Panc1 (cell line): Measurements from ENCODE around the gene ZNF366. TPM values are rescaled to one million over a fixed set of nuclear protein-coding genes. Genes with fewer than 3 reads are reported as not detected.

Experiments
- ATAC-seq: fragments of 200-7000 bp; cut with Tn5 transposase; 2 replicates; pipeline ENCODE4 v1.9.1; 2020; ENCODE audit warnings: mild to moderate bottlenecking, moderate library complexity
- BruUV-seq: library from RNA; stranded (reverse); fragments of 400-500 nt; replicated peaks from 2 replicates; lab custom pipeline; 2021; lab: Mats Ljungman, UMichigan
- CTCF ChIA-PET: fragments of 300-600 bp; sonication (Branson Sonifier 250); formaldehyde crosslinking; loops from one replicate; lab custom pipeline; 2022; ENCODE audit warnings: antibody characterized with exemption; lab: Charles Lee
- POLR2A ChIA-PET: fragments of 300-600 bp; sonication (Branson Sonifier 250); formaldehyde crosslinking; loops from one replicate; lab custom pipeline; 2022; ENCODE audit warnings: antibody characterized with exemption; lab: Charles Lee
- DNase-seq: peaks from one replicate; pipeline ENCODE4 v3.0.0-alpha.2; 2010; ENCODE audit warnings: low read depth, low spot score
- H3K27ac ChIP-seq: 2 replicates; pipeline ENCODE4 v1.5.1; 2011; ENCODE audit warnings: mild to moderate bottlenecking, low read length, inconsistent platforms
- H3K27me3 ChIP-seq: fragments of 200-500 bp; sonication (Bioruptor generic); 2 replicates; pipeline ENCODE4 v1.6.0; 2014; ENCODE audit warnings: low read length, inconsistent platforms; ENCODE audit not compliant: control insufficient read depth, insufficient read depth
- H3K36me3 ChIP-seq: fragments of 200-500 bp; sonication (Bioruptor generic); 2 replicates; pipeline ENCODE4 v1.5.1; 2014; ENCODE audit warnings: inconsistent platforms, mild to moderate bottlenecking, low read length, moderate library complexity; ENCODE audit not compliant: control insufficient read depth, insufficient read depth
- H3K4me1 ChIP-seq: 2 replicates; pipeline ENCODE4 v1.5.1; 2011; ENCODE audit warnings: inconsistent platforms, mild to moderate bottlenecking, low read length, moderate library complexity; ENCODE audit not compliant: control insufficient read depth, insufficient read depth
- H3K4me3 ChIP-seq, 2 experiments: 2 replicates each; pipeline ENCODE4 v1.5.1; 2011 to 2012; ENCODE audit warnings: low read depth in 2 of 2, low read length in 2 of 2, mild to moderate bottlenecking in 2 of 2, inconsistent platforms in 1 of 2, moderate library complexity in 1 of 2
- H3K9me3 ChIP-seq: fragments of 200-500 bp; sonication (Bioruptor generic); 2 replicates; pipeline ENCODE4 v1.5.1; 2014; ENCODE audit warnings: low read depth, mild to moderate bottlenecking, inconsistent platforms, low read length, moderate library complexity; ENCODE audit not compliant: control insufficient read depth, insufficient read depth
- POLR2AphosphoS5 ChIP-seq: IDR thresholded peaks from 2 replicates; pipeline ENCODE4 v1.6.1; 2012; ENCODE audit warnings: mild to moderate bottlenecking, low read depth, low read length, moderate library complexity
- SIN3A ChIP-seq: IDR thresholded peaks from 2 replicates; pipeline ENCODE4 v1.6.1; 2012; ENCODE audit warnings: low read depth, mild to moderate bottlenecking, low read length, moderate library complexity, borderline replicate concordance; ENCODE audit not compliant: insufficient read depth
- TCF7L2 ChIP-seq: IDR thresholded peaks from 2 replicates; pipeline ENCODE4 v1.6.1; 2011; ENCODE audit warnings: mild to moderate bottlenecking, low read depth, low read length, inconsistent platforms
- in situ Hi-C: cut with HindIII; loops from 2 replicates; pipeline ENCODE4 v1.10.0; 2016; ENCODE audit warnings: low sequenced_read_pairs, low pct_unique_long_range_greater_than_20kb
- intact Hi-C: fragments of 100-400 bp; cut with micrococcal nuclease; formaldehyde crosslinking; loops from one replicate; pipeline ENCODE4 v1.10.0; 2022; ENCODE audit not compliant: unreplicated experiment
- total RNA-seq: library from RNA; stranded (reverse); gene quantifications from one replicate; pipeline ENCODE4 v1.2.1, GENCODE V29; 2021; ENCODE audit not compliant: unreplicated experiment
- TF ChIP-seq, protein P1 (sequence below): fragments of 450-650 bp; IDR thresholded peaks from 2 replicates; pipeline ENCODE4 v1.5.1; 2017; ENCODE audit warnings: mild to moderate bottlenecking
- TF ChIP-seq, protein P2 (sequence below), 2 experiments: IDR thresholded peaks; 2 replicates each; pipeline ENCODE4 v1.6.1; 2011 to 2012; ENCODE audit warnings: low read depth in 2 of 2, control low read depth in 1 of 2, low read length in 1 of 2, mild to moderate bottlenecking in 1 of 2, moderate library complexity in 1 of 2; ENCODE audit not compliant: insufficient read depth in 1 of 2

The ZNF366 gene
- total RNA-seq, 1 experiment from 2014 or later = not detected

GRCh38 chr5:72543365-72543764 is 36.2 kb upstream of the ZNF366 start:
- POLR2A ChIA-PET = no interaction called here
- CTCF ChIA-PET = no interaction called here
- Histone ChIP-seq H3K4me3 (no peak overlapping the region), H3K4me1 (no peaks in the 10 kb centered on the region), H3K27ac (no peak overlapping the region), H3K36me3 (no peaks in the 10 kb centered on the region), H3K27me3 (no peaks in the 10 kb centered on the region), H3K9me3 (no peaks in the 10 kb centered on the region)
- in situ Hi-C loops (no loop called here), intact Hi-C loops (no loop called here)
- no TSS peak for BruUV-seq
- no peak for TF ChIP-seq TCF7L2
- TF ChIP-seq, protein P1, sequence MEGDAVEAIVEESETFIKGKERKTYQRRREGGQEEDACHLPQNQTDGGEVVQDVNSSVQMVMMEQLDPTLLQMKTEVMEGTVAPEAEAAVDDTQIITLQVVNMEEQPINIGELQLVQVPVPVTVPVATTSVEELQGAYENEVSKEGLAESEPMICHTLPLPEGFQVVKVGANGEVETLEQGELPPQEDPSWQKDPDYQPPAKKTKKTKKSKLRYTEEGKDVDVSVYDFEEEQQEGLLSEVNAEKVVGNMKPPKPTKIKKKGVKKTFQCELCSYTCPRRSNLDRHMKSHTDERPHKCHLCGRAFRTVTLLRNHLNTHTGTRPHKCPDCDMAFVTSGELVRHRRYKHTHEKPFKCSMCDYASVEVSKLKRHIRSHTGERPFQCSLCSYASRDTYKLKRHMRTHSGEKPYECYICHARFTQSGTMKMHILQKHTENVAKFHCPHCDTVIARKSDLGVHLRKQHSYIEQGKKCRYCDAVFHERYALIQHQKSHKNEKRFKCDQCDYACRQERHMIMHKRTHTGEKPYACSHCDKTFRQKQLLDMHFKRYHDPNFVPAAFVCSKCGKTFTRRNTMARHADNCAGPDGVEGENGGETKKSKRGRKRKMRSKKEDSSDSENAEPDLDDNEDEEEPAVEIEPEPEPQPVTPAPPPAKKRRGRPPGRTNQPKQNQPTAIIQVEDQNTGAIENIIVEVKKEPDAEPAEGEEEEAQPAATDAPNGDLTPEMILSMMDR = no peak
- TF ChIP-seq, protein P2, sequence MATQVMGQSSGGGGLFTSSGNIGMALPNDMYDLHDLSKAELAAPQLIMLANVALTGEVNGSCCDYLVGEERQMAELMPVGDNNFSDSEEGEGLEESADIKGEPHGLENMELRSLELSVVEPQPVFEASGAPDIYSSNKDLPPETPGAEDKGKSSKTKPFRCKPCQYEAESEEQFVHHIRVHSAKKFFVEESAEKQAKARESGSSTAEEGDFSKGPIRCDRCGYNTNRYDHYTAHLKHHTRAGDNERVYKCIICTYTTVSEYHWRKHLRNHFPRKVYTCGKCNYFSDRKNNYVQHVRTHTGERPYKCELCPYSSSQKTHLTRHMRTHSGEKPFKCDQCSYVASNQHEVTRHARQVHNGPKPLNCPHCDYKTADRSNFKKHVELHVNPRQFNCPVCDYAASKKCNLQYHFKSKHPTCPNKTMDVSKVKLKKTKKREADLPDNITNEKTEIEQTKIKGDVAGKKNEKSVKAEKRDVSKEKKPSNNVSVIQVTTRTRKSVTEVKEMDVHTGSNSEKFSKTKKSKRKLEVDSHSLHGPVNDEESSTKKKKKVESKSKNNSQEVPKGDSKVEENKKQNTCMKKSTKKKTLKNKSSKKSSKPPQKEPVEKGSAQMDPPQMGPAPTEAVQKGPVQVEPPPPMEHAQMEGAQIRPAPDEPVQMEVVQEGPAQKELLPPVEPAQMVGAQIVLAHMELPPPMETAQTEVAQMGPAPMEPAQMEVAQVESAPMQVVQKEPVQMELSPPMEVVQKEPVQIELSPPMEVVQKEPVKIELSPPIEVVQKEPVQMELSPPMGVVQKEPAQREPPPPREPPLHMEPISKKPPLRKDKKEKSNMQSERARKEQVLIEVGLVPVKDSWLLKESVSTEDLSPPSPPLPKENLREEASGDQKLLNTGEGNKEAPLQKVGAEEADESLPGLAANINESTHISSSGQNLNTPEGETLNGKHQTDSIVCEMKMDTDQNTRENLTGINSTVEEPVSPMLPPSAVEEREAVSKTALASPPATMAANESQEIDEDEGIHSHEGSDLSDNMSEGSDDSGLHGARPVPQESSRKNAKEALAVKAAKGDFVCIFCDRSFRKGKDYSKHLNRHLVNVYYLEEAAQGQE (IDR thresholded peaks at IDR 0.05; ENCODE audit: insufficient read depth in 1 of 2, low read depth in 2 of 2, low read length in 1 of 2) = no peak
- TF ChIP-seq POLR2AphosphoS5 = no peak
- TF ChIP-seq SIN3A = no peak
- no peak for ATAC-seq
- DNase-seq = no peak

DNA sequence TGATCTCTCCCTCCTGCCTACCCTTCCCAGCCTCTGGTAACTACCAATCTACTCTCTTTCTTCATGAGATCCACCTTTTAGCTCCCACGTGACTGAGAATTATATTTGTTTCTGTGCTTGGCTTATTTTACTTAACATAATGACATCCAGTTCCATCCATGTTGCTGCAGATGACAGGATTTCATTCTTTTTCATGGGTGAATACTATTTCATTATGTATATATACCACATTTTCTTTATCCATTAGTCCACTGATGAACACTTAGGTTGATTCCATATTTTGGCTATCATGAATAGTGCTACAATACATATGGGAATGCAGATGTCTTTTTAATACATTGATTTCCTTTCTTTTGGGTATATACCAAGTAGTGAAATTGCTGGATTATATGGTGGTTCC is 35.5 kb upstream of the ZNF366 start:
- TF ChIP-seq, protein P1 = no peak
- TF ChIP-seq POLR2AphosphoS5 = no peak
- TF ChIP-seq, protein P2 (IDR thresholded peaks at IDR 0.05; ENCODE audit: insufficient read depth in 1 of 2, low read depth in 2 of 2, low read length in 1 of 2) = no peak
- intact Hi-C loops = no loop called here
- ATAC-seq = no peak
- H3K27me3 ChIP-seq = no peaks in the 10 kb centered on the region
- H3K9me3 ChIP-seq = no peaks in the 10 kb centered on the region
- no peaks in the 10 kb centered on the region for H3K36me3 ChIP-seq
- no peak overlapping the region for H3K27ac ChIP-seq
- DNase-seq = no peak
- ChIA-PET POLR2A (no interaction called here), CTCF (no interaction called here)
- no peak overlapping the region for H3K4me3 ChIP-seq
- no TSS peak for BruUV-seq
- H3K4me1 ChIP-seq = no peaks in the 10 kb centered on the region
- in situ Hi-C loops = no loop called here
